Pancreas (tissue), 10 donors: Measurements from ENCODE around the gene POLN. TPM values are rescaled to one million over a fixed set of nuclear protein-coding genes. Genes with fewer than 3 reads are reported as not detected.
A peak's percentile ranks its signal among the peaks of the same experiment; 100 is the strongest.

Experiments used
- ATAC-seq, 4 donors: fragments of 200-7000 bp; cut with Tn5 transposase; one replicate each; pipeline versions ENCODE4 v1.8.0 to v1.9.1; 2020; ENCODE audit warnings: mild to moderate bottlenecking in 4 of 4, moderate library complexity in 4 of 4
- DNase-seq, 6 donors: peaks; one replicate each; pipeline ENCODE4 v3.0.0-alpha.2; 2020
- FAIRE-seq: peaks from 2 replicates; lab custom pipeline; 2012; peaks lifted over from hg19 to GRCh38; lab: Jason Lieb, UNC
- H3K27ac ChIP-seq, 4 donors: fragments of 200-600 bp; sonication (generic); 1 replicate in 3 of 4; 2 replicates in 1 of 4; pipeline versions ENCODE4 v1.5.0 to v1.8.0; 2020
- H3K27me3 ChIP-seq, 4 donors: fragments of 200-600 bp; one replicate each; pipeline ENCODE4 v1.8.0; 2021
- H3K36me3 ChIP-seq, 3 donors: fragments of 200-600 bp; sonication (generic) in 1 of 3; one replicate each; pipeline versions ENCODE4 v1.5.0 to v1.8.0; 2020 to 2021
- H3K4me1 ChIP-seq, 3 donors: fragments of 200-600 bp; one replicate each; pipeline ENCODE4 v1.8.0; 2021
- H3K4me3 ChIP-seq, 4 donors: fragments of 200-600 bp; sonication (generic) in 2 of 4; one replicate each; pipeline versions ENCODE4 v1.5.0 to v1.8.0; 2020 to 2021
- H3K9me3 ChIP-seq, 4 donors: fragments of 200-600 bp; one replicate each; pipeline ENCODE4 v1.8.0; 2021
- CTCF ChIP-seq, 4 donors: fragments of 200-600 bp; sonication (generic) in 3 of 4; IDR thresholded peaks; one replicate each; pipeline versions ENCODE4 v1.5.0 to v1.8.0; 2021; ENCODE audit warnings: antibody characterized with exemption in 4 of 4
- WGBS, 2 donors: extraction: QIAGEN DNeasy Blood & Tissue Kit; methylation state at CpG; one replicate each; pipeline ENCODE4 v1.1.7; 2013; 5-methylcytosine and 5-hydroxymethylcytosine counted together
- intact Hi-C, 3 donors: fragments of 100-400 bp; cut with DNase I; formaldehyde crosslinking; loops; one replicate each; pipeline versions ENCODE4 v1.11.1 to v1.14.2; 2022
- polyA plus RNA-seq, 2 donors: library from polyadenylated mRNA; stranded (reverse); fragments of 200-250 nt; gene quantifications; one replicate each; pipeline ENCODE4 v1.2.3, GENCODE V29; 2013
- total RNA-seq, 6 donors: library from RNA; stranded (reverse); fragmentation: NEBNext Ultra II Directional in 4 of 6; extraction: Animal tissue kit (Norgen Biotek cat#: 25700) in 4 of 6; gene quantifications; one replicate each; pipeline versions ENCODE4 v1.2.1 to v1.2.4, GENCODE V29; 2021 to 2023
- donor health status: healthy with polysubstance abuse.
- donor health status: DM: no; HTN: no; CAD: no; lungs with moderate emphysema.
- donor health status: DM: no; HTN: no; CAD: no.
- donor health status: control.
- donor health status: control.
- donor health status: Bipolar disorder and iron deficiency.
- donor health status: DM: yes; HTN: yes; CAD: no.
- donor health status: DM: no; HTN: no; CAD: no.
- donor health status: DM: no; HTN: no; CAD: no.
- donor health status: DM: yes; HTN: yes; CAD: no.

Gene POLN
- total and polyA plus RNA-seq, 8 donors, result 0.95 to 3.6 (median 1.9) TPM

- Histone ChIP-seq H3K4me3 (no peak overlapping the region), H3K36me3 (no peaks in the 10 kb centered on the region), H3K27ac (no peak overlapping the region), H3K27me3 (no peaks in the 10 kb centered on the region), H3K9me3 (no peaks in the 10 kb centered on the region), H3K4me1 (no peaks in the 10 kb centered on the region)
- intact Hi-C loops, result no loop called here
- DNase-seq, result peak in 1 of 6 donors; percentile 45
- TF ChIP-seq CTCF (IDR thresholded peaks at IDR 0.05), result no peak
- no peak for FAIRE-seq
- 85% methylated on average over 26 of the region's 26 CpGs for WGBS, 2 donors
- no peak for ATAC-seq
These were observed 184.4 kb downstream of the POLN start for GRCh38 chr4:2057382-2058065.

- Histone ChIP-seq H3K27me3 (no peaks in the 10 kb centered on the region), H3K9me3 (no peaks in the 10 kb centered on the region), H3K27ac (no peak overlapping the region), H3K4me3 (no peak overlapping the region), H3K4me1 (no peaks in the 10 kb centered on the region), H3K36me3 (no peaks in the 10 kb centered on the region)
- 75 to 81% methylated on average over 6 of the region's 6 CpGs for WGBS, 2 donors
- TF ChIP-seq CTCF (IDR thresholded peaks at IDR 0.05), result no peak
- DNase-seq (no peak), ATAC-seq (no peak), FAIRE-seq (no peak)
- intact Hi-C loops, result no loop called here
These were observed 187.7 kb downstream of the POLN start for GRCh38 chr4:2054217-2054616.

GRCh38 chr4:2051086-2051485 is 190.8 kb downstream of the POLN start:
- H3K4me3 ChIP-seq, result no peak overlapping the region
- FAIRE-seq, result no peak
- WGBS, 2 donors, result 78% methylated on average over 10 of the region's 10 CpGs
- intact Hi-C loops, result no loop called here
- no peaks in the 10 kb centered on the region for H3K36me3 ChIP-seq
- H3K27me3 ChIP-seq, result no peaks in the 10 kb centered on the region
- no peaks in the 10 kb centered on the region for H3K4me1 ChIP-seq
- no peak overlapping the region for H3K27ac ChIP-seq
- H3K9me3 ChIP-seq, result no peaks in the 10 kb centered on the region
- ATAC-seq, result no peak
- TF ChIP-seq CTCF (IDR thresholded peaks at IDR 0.05), result no peak
- DNase-seq, result no peak

GRCh38 chr4:2049811-2050210 is 192.1 kb downstream of the POLN start:
- Histone ChIP-seq H3K36me3 (no peaks in the 10 kb centered on the region), H3K4me1 (no peaks in the 10 kb centered on the region), H3K9me3 (no peaks in the 10 kb centered on the region), H3K27me3 (no peaks in the 10 kb centered on the region), H3K27ac (no peak overlapping the region), H3K4me3 (no peak overlapping the region)
- WGBS, 2 donors, result 88 to 89% methylated on average over 7 of the region's 7 CpGs
- FAIRE-seq (no peak), ATAC-seq (no peak), DNase-seq (no peak)
- TF ChIP-seq CTCF (IDR thresholded peaks at IDR 0.05), result no peak
- intact Hi-C loops, result no loop called here

GRCh38 chr4:2049381-2049780 is 192.5 kb downstream of the POLN start:
- H3K27ac ChIP-seq, result no peak overlapping the region
- DNase-seq, result no peak
- H3K9me3 ChIP-seq, result no peaks in the 10 kb centered on the region
- no peaks in the 10 kb centered on the region for H3K4me1 ChIP-seq
- no peak for ATAC-seq
- 88 to 90% methylated on average over 7 of the region's 7 CpGs for WGBS, 2 donors
- no peaks in the 10 kb centered on the region for H3K36me3 ChIP-seq
- no peak for FAIRE-seq
- intact Hi-C loops, result no loop called here
- no peak for TF ChIP-seq CTCF (IDR thresholded peaks at IDR 0.05)
- H3K4me3 ChIP-seq, result no peak overlapping the region
- H3K27me3 ChIP-seq, result no peaks in the 10 kb centered on the region
